Prostate gland (tissue), 2 donors: Measurements from ENCODE around the gene VSIG10. TPM values are rescaled to one million over a fixed set of nuclear protein-coding genes. Genes with fewer than 3 reads are reported as not detected.

Source experiments
- DNase-seq: peaks from one replicate; pipeline ENCODE4 v3.0.0-alpha.2; 2019; ENCODE audit warnings: low spot score
- H3K27ac ChIP-seq, 2 donors: fragments of 200-600 bp; sonication (generic); 2 replicates each; pipeline ENCODE4 v1.5.1; 2017 to 2019
- H3K27me3 ChIP-seq: fragments of 200-600 bp; sonication (generic); replicated peaks from 2 replicates; pipeline ENCODE4 v1.5.1; 2019; ENCODE audit not compliant: insufficient read depth
- H3K36me3 ChIP-seq, 2 donors: fragments of 200-600 bp; sonication (generic); 1 replicate in 1 of 2; 2 replicates in 1 of 2; pipeline versions ENCODE4 v1.5.1 to v1.8.1; 2017 to 2019
- H3K4me1 ChIP-seq: fragments of 200-600 bp; sonication (generic); replicated peaks from 2 replicates; pipeline ENCODE4 v1.5.1; 2019
- H3K4me3 ChIP-seq, 2 donors: fragments of 200-600 bp; sonication (generic); 2 replicates each; pipeline ENCODE4 v1.5.1; 2017 to 2019
- H3K9me3 ChIP-seq: fragments of 200-600 bp; sonication (generic); 2 replicates; pipeline ENCODE4 v1.5.1; 2017
- POLR2A ChIP-seq: fragments of 450-650 bp; IDR thresholded peaks from one replicate; pipeline ENCODE4 v1.6.1; 2016; ENCODE audit warnings: antibody characterized with exemption, mild to moderate bottlenecking
- POLR2AphosphoS5 ChIP-seq: sonication (generic); formaldehyde crosslinking; IDR thresholded peaks from one replicate; pipeline ENCODE4 v1.6.1; 2017; ENCODE audit warnings: antibody characterized with exemption
- WGBS: methylation state at CpG from one replicate; pipeline ENCODE4 v1.1.5; 2018; 5-methylcytosine and 5-hydroxymethylcytosine counted together
- intact Hi-C: fragments of 100-400 bp; cut with DNase I; formaldehyde crosslinking; loops from one replicate; pipeline ENCODE4 v1.14.2; 2022
- total RNA-seq, 2 donors: library from RNA; depleted of rRNA; stranded (reverse); fragments of >200 nt; gene quantifications; one replicate each; pipeline ENCODE4 v1.1.0, GENCODE V29; 2016
- TF ChIP-seq, protein P1 (sequence below), 4 experiments: fragments of 200-600 bp in 2 of 4; fragments of 450-650 bp in 2 of 4; sonication (generic) in 2 of 4; IDR thresholded peaks; 1 replicate in 3 of 4; 2 replicates in 1 of 4; pipeline ENCODE4 v1.5.1; 2016 to 2019; ENCODE audit warnings: antibody characterized with exemption in 4 of 4, mild to moderate bottlenecking in 2 of 4, moderate library complexity in 2 of 4

VSIG10 gene
- total RNA-seq, 2 donors from 2014 or later = 39.8 to 49.5 TPM

DNA sequence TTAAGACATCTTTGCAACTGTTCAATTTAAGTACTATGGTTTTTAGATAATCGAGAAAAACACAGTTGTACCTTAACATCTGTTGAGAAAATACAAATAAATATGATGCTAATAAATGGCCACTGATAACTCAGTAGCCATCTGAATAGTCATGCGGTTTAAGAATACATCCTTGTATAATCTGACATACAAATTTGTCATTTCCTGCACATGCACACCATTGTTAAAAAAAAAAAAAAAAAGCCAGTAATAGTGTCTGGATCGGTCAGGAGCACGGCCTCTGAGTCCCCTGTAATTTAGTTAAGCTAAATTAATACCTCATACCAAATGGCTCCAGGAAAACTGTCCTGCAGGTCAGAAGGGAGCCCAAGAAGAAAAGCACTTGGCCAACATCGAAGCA, 70.5 kb downstream of the VSIG10 start:
- Histone ChIP-seq H3K27ac (no peak overlapping the region), H3K4me3 (no peak overlapping the region), H3K36me3 (peaks cover 5 to 13% of the 10 kb centered on the region in 2 donors), H3K4me1 (no peaks in the 10 kb centered on the region), H3K9me3 (no peaks in the 10 kb centered on the region), H3K27me3 (no peaks in the 10 kb centered on the region)
- intact Hi-C loops = loop anchor here (10.0 kb wide), 1 partner anchor 159 kb away; no protein-coding TSS in a partner anchor
- DNase-seq = no peak
- TF ChIP-seq, protein P1, sequence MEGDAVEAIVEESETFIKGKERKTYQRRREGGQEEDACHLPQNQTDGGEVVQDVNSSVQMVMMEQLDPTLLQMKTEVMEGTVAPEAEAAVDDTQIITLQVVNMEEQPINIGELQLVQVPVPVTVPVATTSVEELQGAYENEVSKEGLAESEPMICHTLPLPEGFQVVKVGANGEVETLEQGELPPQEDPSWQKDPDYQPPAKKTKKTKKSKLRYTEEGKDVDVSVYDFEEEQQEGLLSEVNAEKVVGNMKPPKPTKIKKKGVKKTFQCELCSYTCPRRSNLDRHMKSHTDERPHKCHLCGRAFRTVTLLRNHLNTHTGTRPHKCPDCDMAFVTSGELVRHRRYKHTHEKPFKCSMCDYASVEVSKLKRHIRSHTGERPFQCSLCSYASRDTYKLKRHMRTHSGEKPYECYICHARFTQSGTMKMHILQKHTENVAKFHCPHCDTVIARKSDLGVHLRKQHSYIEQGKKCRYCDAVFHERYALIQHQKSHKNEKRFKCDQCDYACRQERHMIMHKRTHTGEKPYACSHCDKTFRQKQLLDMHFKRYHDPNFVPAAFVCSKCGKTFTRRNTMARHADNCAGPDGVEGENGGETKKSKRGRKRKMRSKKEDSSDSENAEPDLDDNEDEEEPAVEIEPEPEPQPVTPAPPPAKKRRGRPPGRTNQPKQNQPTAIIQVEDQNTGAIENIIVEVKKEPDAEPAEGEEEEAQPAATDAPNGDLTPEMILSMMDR (IDR thresholded peaks at IDR 0.05) = no peak
- TF ChIP-seq POLR2A = no peak
- no peak for TF ChIP-seq POLR2AphosphoS5
- 87% methylated on average over 5 of the region's 5 CpGs for WGBS

DNA sequence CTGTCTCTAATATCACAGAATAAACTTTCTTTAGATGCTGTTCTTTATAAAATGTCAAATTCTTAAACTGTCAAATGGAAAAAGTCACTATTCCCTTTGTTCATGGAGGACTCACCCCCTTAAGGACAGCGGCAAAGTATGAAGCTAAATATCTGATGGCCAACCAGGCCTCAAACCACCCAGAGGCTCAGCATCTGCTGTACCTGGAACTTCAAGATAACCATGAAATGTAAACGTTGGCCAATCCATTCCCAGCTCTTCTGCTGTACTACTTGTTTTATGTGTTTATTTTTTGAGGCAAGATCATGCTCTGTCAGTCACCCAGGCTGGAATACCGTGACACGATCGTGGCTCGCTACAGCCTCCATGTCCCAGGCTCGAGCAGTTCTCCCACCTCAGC, 71.6 kb downstream of the VSIG10 start:
- no peak for DNase-seq
- intact Hi-C loops = loop anchor here (10.0 kb wide), 1 partner anchor 157 kb away; no protein-coding TSS in a partner anchor
- Histone ChIP-seq H3K36me3 (peaks cover 5 to 13% of the 10 kb centered on the region in 2 donors), H3K4me3 (no peak overlapping the region), H3K27ac (no peak overlapping the region), H3K27me3 (no peaks in the 10 kb centered on the region), H3K4me1 (no peaks in the 10 kb centered on the region), H3K9me3 (no peaks in the 10 kb centered on the region)
- 84% methylated on average over 7 of the region's 7 CpGs for WGBS
- TF ChIP-seq POLR2AphosphoS5 = no peak
- TF ChIP-seq POLR2A = no peak
- TF ChIP-seq, protein P1 (IDR thresholded peaks at IDR 0.05) = no peak

DNA sequence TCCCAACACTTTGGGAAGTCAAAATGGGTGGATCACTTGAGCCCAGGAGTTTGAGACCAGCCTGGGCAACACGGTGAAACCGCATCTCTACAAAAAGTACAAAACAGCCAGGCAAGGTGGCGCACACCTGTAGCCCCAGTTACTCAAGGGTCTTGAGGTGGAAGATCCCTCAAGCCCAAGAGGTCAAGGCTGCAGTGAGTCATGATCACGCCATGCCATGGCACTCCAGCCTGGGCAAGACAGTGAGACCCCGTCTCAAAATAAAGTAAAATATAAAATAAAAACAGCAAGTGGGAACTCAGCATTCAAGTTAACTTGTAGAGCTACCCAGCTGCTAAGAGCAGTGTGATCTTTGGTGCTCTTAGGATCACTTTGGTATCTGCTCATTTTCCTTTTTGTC, 74.6 kb downstream of the VSIG10 start:
- TF ChIP-seq POLR2AphosphoS5 = no peak
- TF ChIP-seq, protein P1 (IDR thresholded peaks at IDR 0.05) = no peak
- TF ChIP-seq POLR2A = no peak
- intact Hi-C loops = no loop called here
- Histone ChIP-seq H3K4me3 (no peak overlapping the region), H3K9me3 (no peaks in the 10 kb centered on the region), H3K36me3 (peaks cover 2 to 6% of the 10 kb centered on the region in 2 donors), H3K27me3 (no peaks in the 10 kb centered on the region), H3K4me1 (no peaks in the 10 kb centered on the region), H3K27ac (no peak overlapping the region)
- WGBS = 93% methylated on average over 5 of the region's 5 CpGs
- no peak for DNase-seq

DNA sequence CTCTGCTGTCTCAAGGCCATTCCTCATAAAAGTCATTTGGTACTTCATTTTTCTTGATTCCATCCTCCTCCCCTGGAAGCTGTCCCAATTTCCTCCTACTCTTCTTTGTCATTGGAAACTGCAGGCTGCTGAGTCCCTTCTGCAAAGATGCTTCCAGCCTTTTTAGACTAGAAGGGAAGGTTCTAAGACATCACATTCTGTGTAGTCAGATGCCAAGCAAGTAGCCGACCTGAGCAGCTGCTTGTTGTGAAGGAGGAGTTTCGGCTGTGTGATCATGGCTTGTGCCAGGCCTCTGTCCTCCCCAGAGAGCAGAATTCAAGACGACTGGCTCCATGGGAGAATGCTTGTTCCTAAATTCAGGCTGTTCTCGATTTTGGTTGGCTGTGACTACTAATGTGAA, 78.6 kb downstream of the VSIG10 start:
- Histone ChIP-seq H3K4me1 (no peaks in the 10 kb centered on the region), H3K27me3 (no peaks in the 10 kb centered on the region), H3K9me3 (no peaks in the 10 kb centered on the region), H3K4me3 (no peak overlapping the region), H3K27ac (no peak overlapping the region), H3K36me3 (no peaks in the 10 kb centered on the region)
- no peak for TF ChIP-seq POLR2A
- TF ChIP-seq POLR2AphosphoS5 = no peak
- TF ChIP-seq, protein P1 (IDR thresholded peaks at IDR 0.05) = no peak
- no peak for DNase-seq
- 74% methylated on average over 4 of the region's 4 CpGs for WGBS
- intact Hi-C loops = no loop called here

DNA sequence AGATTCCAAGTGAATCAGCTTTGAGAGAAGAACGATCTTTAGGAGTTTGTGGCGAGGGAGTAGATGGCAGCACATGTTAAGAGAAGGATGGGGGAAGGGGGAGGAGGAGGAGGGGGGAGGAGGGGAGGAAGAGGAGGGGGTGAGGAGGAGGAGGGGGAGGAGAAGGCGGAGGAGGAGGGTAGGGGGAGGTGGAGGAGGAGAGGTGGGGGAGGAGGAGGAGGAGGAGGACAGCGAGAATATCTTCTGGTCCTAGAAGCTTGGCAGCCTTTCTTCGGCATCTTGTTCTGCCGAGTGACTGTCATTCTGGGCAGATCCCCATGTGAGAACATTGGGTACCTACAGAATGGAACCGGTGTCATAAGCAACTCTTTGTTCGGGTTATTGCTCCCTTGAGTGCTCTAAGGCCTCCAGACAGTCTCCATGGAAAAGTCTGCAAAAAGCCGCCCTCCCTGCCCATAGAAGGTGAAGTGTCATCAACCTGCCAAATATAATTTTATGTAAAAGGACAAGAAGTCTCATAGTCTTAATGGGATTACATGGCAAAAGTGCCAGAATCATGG, 80.4 kb downstream of the VSIG10 start:
- TF ChIP-seq POLR2A (no peak), POLR2AphosphoS5 (no peak)
- TF ChIP-seq, protein P1 (IDR thresholded peaks at IDR 0.05) = no peak
- 64% methylated on average over 9 of the region's 9 CpGs for WGBS
- no peaks in the 10 kb centered on the region for H3K36me3 ChIP-seq
- no peak overlapping the region for H3K4me3 ChIP-seq
- intact Hi-C loops = no loop called here
- no peaks in the 10 kb centered on the region for H3K27me3 ChIP-seq
- no peaks in the 10 kb centered on the region for H3K9me3 ChIP-seq
- no peak overlapping the region for H3K27ac ChIP-seq
- DNase-seq = no peak
- no peaks in the 10 kb centered on the region for H3K4me1 ChIP-seq
